KG1 (cell line): ENCODE data around the gene HSPH1.

Experiments used
- DNase-seq: peaks from one replicate; lab custom pipeline; 2025; lab: John Stamatoyannopoulos, UW

The HSPH1 gene

DNA sequence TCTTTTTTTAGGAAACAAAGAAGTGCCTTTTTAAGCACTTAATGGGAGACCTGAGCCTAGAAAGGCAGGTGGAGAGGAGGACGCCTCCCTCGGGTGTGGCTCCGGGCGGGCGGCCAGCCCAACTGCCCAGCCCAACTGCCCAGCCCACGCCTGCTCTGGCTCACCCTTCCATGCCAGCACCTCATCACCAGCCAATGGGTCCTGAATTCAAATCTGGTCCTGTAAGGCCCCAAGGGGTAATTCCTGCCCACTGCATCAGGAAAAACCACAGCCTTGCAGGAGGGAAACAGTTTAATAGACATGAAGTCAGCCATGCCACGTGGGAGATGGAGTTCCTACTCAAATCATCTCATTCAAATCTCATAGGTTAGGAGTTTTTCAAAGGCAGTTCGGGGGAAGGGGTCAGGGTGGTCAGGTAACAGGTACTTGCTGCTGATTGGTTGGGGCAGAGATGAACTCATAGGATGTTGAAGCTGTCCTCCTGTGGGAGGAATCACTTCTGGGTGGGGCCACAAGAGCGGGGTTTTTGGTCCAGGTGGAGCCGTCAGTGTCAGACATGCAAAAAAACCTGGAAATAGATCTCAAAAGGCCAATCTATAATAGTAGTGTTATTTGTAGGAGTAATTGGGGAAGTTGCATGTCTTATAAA, 64.9 kb downstream of the HSPH1 start:
- no peak for DNase-seq

DNA sequence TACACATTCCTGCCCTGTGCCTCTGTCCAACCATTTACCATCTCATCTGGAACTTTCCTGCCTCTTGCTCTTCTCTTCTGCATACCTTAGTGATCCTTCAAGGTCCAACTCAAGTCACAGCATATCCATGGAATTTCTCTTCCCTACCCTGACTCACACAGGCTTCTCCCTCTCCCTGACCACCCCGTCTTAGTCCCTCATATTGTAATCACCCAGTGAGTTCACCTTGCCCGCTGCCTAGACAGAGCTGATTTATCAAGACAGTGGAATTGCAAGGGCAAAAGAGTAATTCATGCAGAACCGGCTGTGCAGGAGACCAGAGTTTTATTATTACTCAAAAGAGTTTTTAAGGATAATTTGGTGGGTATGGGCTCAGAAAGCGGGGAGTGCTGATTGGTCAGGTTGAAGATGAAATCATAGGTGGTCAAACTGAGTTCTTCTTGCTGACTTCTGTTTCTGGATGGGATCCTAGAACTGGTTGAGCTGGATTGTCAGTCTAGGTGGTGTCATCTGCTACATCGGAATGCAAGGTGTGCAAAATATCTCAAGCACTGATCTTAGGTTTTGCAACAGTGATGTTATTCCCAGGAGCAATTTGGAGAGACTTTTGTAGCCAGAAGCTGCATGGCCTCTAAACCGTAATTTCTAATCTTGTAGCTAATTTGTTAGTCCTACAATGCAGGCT, 67.2 kb downstream of the HSPH1 start:
- DNase-seq = no peak

DNA sequence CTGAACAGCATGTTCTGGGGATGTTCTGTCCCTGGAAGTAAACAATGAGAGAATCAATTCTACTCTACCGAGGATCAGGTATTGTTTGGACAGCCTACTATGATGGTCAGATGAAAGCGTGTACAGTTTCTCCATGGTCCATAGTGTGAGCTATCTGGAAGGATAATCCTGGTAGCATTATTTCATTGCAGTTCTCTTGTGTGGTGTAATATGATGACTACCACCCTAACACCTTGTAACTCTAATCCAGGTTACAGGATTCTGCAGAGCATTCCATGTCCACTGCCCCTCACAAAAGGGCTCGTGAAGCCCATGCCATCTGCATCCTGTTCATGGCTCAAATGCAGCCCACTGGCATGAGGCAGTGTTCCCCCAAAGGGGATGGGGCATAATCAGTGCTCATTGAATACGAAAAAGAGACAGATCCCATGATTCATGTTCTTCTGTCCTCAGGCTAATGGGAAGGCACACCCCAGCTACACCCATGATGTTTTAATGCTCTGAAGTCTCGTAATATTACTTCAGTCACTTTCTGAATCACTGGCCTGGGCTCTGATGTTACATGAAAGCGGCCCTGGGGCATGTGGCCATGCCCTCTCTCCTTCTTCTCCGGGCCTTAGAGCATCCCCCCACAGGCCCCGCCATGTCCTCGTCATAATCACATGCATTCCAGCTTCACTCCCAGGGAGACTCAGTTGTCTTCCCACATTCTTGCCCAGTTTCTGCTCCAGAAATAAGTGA, 68.4 kb downstream of the HSPH1 start:
- no peak for DNase-seq

DNA sequence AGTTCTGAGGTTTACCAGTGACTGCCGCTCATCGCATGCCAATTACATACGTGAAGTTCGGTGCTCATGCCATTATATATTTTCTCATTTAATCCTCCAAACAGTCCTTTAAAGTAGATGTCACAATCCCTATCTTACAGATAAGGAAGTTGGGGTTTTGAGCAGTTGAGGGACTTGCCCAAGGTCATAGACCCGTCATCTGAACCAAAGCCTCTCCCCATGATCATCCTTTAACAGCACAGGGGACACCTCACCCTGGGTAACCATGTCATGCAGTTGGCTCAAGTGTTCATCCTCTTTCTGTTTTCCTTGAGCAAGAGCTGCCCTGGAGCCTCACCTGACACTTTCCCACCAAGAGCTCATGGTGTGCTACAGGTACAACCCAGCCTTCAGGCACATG, 69.1 kb downstream of the HSPH1 start:
- no peak for DNase-seq

DNA sequence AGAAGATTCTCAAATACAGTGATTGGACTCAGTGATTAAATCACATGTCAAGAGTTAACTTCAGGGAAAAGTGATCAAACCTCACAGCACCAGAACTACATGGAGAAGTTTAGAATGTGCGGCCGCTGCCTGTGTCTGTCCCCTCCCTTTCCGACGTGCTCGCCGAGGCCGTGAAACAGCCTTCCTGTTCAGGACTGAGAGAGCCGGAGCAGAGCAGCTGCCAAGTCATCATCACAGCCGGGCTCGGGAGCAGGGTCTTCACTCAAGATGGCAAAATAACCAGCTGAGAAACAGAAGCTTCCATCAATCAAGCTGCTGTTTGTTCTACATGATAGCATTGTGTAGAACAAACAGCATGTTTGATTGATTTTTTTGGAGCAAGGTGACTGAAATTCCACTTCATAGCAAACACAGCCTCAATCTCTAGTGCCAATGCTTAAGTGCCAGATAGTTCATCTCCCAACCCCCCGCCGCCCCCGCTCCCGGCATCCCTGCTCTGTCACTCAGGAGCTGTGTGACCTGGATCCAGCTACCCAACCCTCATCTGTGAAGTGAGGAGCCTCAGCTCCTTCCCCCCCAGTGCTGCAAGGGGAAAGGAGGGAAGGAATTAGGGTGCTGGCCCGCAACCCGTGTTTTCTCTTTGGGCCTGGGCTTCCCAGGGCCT, 70.6 kb downstream of the HSPH1 start:
- DNase-seq = no peak

DNA sequence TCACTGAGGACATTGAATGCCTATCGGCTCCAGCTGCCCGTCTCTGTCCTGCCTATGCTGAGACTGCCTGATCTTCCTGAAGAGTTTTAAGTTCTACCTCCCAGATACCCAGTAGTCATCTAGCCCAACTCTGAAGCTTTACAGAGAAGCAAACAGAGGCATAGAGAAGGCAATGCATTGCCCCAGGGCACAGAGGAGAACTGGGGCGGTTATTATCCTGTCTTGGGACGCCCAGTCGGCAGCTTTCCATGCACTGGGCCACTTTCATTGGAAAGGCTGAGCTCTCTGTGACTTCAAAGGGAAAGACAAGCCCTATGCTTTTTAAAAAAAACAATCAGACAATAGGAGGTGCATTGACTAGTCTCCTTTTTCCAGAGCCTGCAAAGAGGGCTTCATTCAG, 71.6 kb downstream of the HSPH1 start:
- no peak for DNase-seq

DNA sequence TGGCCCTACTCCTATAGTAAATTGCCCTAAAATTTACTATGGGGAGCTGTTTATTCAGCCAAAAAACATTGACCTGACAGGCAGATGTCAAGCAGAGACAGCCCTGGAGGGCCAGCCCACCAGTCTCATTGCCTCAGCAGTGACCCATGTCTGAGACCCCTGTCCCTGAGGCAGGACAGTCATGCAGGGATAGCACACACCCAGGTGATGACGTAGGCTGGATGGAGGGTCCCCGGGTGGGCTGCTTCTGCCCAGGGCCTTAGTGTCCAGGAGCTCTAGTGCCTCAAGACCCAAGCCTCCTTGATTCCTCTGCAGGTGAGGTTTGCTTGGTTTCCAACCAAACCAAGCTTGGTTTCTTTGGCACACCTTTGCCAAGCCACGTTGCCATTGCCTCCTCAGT, 72.1 kb downstream of the HSPH1 start:
- DNase-seq = no peak

DNA sequence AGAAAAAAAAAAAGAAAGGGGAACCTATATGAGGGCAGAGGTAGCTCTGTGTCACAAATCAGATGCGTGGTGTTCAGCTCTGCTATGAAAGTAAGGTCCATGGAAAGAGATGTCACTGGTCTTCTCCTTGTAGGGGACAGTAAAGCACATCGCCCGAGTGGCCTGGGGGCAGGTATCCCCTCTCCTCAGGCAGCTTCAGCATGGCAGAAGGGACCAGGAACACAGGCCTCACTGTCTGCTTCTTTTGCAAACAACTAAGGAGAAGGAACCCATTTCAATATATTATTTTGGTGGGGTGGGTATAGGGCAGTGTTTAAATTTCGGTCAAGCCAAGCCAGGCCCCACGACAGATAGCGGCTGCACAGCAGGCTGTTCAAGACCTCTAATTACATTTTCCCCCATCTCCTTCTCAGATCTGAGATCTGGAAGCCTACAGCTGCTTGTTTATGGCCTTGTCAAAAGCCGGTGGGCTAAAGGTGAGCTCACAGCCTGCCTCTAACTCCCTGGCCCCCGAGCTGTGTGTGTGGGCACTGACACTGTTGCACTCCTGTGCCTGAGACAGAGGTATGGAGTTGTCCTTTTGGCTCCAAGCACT, 72.8 kb downstream of the HSPH1 start:
- DNase-seq = no peak
